GM19467 (cell line): ENCODE measurements around the gene SRSF6.
"Not testable (repeated sequence)": the region's sequence is repeated elsewhere in the genome, so short reads cannot be mapped to it uniquely, and the experiment has no call there.

Experiments used
- ATAC-seq: cut with Tn5 transposase; IDR thresholded peaks from one replicate; pipeline ENCODE4 v1.9.1; 2021; ENCODE audit warnings: mild to moderate bottlenecking, moderate library complexity; ENCODE audit not compliant: unreplicated experiment

Gene SRSF6

GRCh38 chr20:43448748-43449535 is 8.8 kb upstream of the SRSF6 start:
- ATAC-seq, result no peak

DNA sequence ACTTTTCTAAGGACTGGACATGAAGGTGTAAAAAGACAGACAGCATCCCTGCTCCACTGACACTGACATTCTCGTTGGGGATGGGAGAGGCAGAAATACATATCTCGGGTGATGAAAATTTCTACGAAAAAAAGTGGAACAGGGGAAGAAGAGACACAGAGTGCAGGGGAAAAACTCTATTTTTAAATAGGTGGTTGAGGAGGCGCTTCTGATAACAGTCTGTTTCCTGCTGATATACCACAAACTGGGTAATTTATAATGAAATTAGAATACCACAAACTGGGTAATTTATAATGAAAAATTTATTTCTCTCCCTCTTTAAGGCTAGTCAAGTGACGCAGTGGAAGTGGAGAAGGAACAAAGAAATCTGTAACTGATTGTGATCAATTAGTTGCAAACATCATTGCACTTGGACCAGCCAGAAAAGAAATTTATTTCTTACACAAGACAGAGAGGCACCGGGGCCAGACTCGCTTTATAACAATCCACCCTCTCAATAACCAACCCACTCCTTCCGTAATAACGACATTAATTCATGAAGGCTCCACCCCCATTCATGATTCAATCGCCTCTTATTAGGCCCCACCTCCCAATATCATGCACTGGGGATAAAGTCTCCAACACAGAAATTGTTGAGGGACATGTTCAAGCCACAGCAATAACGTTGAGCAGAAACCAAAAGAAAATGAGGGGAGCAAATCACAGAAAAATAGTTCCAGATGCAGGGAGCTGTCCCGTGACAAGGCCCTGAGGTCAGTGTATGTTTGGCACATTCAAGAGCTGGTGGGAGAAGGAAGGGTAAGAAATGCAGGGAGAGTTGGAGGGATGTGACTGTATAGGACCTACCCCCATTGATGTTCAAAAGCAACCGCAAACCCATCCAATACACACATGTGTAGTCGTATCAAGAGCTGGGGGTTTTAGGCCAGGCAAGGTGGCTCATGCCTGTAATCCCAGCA is 6.6 kb upstream of the SRSF6 start:
- ATAC-seq, result no peak

- no peak for ATAC-seq
Measured at GRCh38 chr20:43452404-43453126, 5.1 kb upstream of the SRSF6 start.

- ATAC-seq, result not testable (repeated sequence)
Measured at GRCh38 chr20:43456252-43456651, 1.4 kb upstream of the SRSF6 start.

DNA sequence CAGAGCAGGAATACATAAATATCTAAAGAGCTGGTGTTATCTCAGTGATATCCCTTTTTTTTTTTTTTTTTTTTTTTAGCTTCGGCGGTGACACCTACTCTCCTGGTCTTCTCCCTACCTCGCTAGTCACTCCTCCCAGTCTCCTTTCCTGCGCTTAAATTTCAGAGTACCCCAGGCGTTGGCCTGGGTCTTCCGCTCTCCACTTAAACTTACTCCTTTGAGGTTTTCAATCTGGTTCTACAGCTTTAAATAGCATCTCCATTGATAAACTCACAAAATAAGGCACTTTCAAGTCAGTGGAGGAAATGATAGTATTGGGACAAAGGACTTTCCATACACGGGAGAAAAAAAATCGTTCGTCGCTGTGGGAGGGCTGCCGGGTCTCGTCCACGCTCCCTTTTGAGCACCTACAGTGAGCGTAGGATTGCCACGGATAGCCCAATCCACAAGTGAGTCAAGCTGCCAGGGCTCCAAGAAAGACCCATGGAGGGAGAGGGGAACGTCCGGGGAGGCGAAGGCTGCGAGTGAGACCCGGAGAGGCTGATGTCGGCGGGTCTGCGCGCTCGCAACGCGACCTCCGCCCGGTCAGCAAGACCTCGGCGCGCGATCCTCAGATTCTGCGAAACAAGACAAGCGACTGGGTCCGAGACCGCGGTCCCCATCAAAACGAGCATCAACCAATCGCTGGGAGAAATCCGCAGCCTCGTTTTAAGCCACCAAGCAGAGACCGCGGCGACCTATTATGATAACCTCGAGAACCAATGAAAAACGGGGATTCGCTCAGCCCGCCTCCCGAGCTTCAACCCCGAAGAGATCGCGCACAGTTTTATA is 672 bp upstream of the SRSF6 start:
- ATAC-seq, result peak; percentile 72

GRCh38 chr20:43458422-43458924 is 777 bp downstream of the SRSF6 start:
- no peak for ATAC-seq

GRCh38 chr20:43459022-43459942 is 1.6 kb downstream of the SRSF6 start:
- no peak for ATAC-seq

- ATAC-seq, result no peak
Measured at GRCh38 chr20:43460172-43460829, 2.6 kb downstream of the SRSF6 start.

DNA sequence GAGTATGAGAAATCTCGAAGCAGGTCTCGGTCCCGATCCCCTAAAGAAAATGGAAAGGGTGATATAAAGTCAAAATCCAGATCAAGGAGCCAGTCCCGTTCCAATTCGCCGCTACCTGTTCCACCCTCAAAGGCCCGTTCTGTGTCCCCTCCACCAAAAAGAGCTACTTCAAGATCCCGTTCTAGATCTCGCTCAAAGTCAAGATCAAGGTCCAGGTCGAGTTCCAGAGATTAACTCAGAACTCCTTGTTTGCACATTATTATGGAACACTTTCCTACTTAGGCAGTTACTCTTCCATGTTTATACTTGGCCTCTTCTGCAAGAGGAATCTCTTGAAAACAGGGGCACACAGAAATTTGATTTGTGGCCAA is 3.1 kb downstream of the SRSF6 start:
- ATAC-seq, result no peak

- ATAC-seq, result no peak
Measured at GRCh38 chr20:43461894-43462659, 4.4 kb downstream of the SRSF6 start.

- no peak for ATAC-seq
Measured at GRCh38 chr20:43462660-43463526, 5.2 kb downstream of the SRSF6 start.

GRCh38 chr20:43463527-43464218 is 6.0 kb downstream of the SRSF6 start:
- no peak for ATAC-seq

DNA sequence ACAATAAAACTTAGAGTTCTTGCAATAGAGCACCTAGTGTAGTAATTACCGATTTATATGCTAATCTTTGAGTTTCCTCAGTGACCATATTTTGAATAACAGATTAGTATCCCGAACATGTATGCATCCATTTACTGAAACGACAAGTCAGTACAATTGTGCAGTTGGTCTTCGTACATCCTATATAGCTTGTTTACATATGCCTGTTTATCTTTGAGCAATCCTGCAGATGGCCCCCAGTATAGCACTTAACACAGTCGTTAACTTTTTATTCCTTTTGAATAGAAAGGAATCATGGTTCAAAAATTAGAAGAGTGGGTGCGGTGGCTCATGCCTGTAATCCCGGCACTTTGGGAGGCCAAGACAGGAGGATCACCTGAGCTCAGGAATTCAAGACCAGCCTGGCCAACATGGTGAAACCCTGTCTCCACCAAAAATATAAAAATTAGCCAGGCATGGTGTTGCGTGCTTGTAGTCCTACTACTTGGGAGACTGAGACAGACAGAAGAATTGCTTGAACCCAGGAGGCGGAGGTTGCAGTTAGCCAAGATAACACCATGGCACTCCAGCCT is 6.6 kb downstream of the SRSF6 start:
- no peak for ATAC-seq

- no peak for ATAC-seq
Measured at GRCh38 chr20:43465625-43465943, 7.9 kb downstream of the SRSF6 start.

DNA sequence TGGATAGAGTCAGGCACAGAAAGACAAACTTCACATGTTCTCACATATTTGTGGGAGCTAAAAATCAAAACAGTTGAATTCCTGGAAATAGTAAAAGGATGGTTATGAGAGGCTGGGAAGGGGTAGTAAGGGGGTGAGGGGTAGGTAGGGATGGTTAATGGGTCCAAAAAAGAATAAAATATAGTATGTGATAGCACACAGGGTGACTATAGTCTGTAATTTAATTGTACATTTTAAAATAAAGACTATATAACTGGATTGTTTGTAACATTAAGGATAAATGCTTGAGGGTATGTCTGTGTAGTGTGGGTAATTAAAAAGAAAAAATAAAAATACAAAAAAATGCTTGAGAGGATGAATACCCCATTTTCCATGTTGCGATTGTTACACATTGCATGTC is 9.9 kb downstream of the SRSF6 start:
- no peak for ATAC-seq
